HL-60 (cell line): ENCODE measurements around the gene EBF4.

ENCODE experiments used
- TF ChIP-seq, protein P1 (sequence below): IDR thresholded peaks from 2 replicates; pipeline ENCODE4 v1.6.1; 2012; ENCODE audit warnings: low read depth; ENCODE audit not compliant: insufficient replicate concordance
- TF ChIP-seq, protein P2 (sequence below): IDR thresholded peaks from one replicate; pipeline ENCODE4 v1.5.1; 2011; ENCODE audit warnings: low read length, control low read depth, inconsistent platforms; ENCODE audit not compliant: insufficient read depth

DNA sequence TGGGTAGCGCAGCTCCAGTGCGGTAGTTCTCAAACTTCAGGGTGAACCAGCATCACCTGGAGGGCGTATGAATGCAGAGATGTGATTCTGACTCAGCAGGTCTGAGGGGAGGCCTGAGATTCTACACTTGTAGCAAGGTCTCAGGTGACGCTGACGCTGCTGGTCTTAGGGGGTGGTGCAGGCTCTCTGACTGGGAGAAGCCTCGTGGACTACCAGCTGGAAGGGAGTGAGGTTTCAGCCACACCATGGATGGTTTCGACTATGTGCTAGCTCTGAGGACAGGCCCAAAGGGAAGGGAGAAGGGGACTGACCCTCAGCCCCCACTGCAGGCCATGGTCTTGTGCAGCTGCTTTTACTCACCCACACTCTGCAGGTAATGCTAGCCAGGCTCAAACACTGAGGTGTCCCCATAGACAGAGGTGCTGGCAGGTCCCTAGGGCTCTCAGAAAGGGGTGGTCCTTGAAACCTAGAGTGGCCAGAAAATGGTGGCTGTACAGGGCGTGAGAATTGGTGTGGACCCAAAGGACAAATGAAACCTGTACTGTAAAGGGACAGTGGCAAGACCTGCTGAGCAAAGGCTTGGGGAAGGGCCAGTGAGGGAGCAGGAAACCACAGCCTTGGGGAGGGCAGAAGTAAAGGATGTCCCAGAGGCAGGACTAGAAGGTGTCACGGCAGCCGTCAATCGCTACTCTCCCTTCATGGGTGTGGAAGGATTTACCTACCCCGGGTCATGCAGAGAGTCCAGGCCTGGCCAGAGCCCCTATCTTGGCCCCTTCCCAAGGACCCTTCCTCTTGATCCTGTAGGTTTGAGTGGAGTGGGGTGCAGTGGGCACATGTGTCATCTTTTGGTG, 52.7 kb downstream of the EBF4 start:
- TF ChIP-seq, protein P1, sequence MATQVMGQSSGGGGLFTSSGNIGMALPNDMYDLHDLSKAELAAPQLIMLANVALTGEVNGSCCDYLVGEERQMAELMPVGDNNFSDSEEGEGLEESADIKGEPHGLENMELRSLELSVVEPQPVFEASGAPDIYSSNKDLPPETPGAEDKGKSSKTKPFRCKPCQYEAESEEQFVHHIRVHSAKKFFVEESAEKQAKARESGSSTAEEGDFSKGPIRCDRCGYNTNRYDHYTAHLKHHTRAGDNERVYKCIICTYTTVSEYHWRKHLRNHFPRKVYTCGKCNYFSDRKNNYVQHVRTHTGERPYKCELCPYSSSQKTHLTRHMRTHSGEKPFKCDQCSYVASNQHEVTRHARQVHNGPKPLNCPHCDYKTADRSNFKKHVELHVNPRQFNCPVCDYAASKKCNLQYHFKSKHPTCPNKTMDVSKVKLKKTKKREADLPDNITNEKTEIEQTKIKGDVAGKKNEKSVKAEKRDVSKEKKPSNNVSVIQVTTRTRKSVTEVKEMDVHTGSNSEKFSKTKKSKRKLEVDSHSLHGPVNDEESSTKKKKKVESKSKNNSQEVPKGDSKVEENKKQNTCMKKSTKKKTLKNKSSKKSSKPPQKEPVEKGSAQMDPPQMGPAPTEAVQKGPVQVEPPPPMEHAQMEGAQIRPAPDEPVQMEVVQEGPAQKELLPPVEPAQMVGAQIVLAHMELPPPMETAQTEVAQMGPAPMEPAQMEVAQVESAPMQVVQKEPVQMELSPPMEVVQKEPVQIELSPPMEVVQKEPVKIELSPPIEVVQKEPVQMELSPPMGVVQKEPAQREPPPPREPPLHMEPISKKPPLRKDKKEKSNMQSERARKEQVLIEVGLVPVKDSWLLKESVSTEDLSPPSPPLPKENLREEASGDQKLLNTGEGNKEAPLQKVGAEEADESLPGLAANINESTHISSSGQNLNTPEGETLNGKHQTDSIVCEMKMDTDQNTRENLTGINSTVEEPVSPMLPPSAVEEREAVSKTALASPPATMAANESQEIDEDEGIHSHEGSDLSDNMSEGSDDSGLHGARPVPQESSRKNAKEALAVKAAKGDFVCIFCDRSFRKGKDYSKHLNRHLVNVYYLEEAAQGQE: no peak
- TF ChIP-seq, protein P2, sequence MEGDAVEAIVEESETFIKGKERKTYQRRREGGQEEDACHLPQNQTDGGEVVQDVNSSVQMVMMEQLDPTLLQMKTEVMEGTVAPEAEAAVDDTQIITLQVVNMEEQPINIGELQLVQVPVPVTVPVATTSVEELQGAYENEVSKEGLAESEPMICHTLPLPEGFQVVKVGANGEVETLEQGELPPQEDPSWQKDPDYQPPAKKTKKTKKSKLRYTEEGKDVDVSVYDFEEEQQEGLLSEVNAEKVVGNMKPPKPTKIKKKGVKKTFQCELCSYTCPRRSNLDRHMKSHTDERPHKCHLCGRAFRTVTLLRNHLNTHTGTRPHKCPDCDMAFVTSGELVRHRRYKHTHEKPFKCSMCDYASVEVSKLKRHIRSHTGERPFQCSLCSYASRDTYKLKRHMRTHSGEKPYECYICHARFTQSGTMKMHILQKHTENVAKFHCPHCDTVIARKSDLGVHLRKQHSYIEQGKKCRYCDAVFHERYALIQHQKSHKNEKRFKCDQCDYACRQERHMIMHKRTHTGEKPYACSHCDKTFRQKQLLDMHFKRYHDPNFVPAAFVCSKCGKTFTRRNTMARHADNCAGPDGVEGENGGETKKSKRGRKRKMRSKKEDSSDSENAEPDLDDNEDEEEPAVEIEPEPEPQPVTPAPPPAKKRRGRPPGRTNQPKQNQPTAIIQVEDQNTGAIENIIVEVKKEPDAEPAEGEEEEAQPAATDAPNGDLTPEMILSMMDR: no peak
